HEK293 (cell line): ENCODE measurements around the gene ZNF735.
"Not testable (repeated sequence)": the region's sequence is repeated elsewhere in the genome, so short reads cannot be mapped to it uniquely, and the experiment has no call there.

ENCODE experiments used
- CTCF ChIA-PET: fragments of 350-600 bp; formaldehyde crosslinking; extraction: SDS; loops from one replicate; lab custom pipeline; 2021; ENCODE audit warnings: antibody characterized with exemption; lab: Yijun Ruan, JAX
- POLR2A ChIA-PET: fragments of 300-600 bp; formaldehyde crosslinking; extraction: SDS; loops from one replicate; lab custom pipeline; 2020; ENCODE audit warnings: antibody characterized with exemption, inconsistent platforms; lab: Yijun Ruan, JAX
- H3K27ac ChIP-seq: fragments of 200-500 bp; sonication (Bioruptor generic); 2 replicates; pipeline ENCODE4 v1.5.1; 2014; ENCODE audit warnings: low read depth, low read length, control low read depth, inconsistent platforms; ENCODE audit errors: extremely low read depth
- H3K36me3 ChIP-seq, 2 experiments: fragments of 200-500 bp in 1 of 2; sonication (Bioruptor generic) in 1 of 2; 1 replicate in 1 of 2; 2 replicates in 1 of 2; pipeline ENCODE4 v1.5.1; 2014 to 2017; ENCODE audit warnings: inconsistent platforms in 2 of 2, low read length in 2 of 2; ENCODE audit not compliant: control insufficient read depth in 2 of 2, insufficient read depth in 1 of 2
- H3K4me1 ChIP-seq: fragments of 200-500 bp; sonication (Bioruptor generic); 2 replicates; pipeline ENCODE4 v1.5.1; 2014; ENCODE audit warnings: mild to moderate bottlenecking, low read length, inconsistent platforms; ENCODE audit not compliant: control insufficient read depth, insufficient read depth
- H3K4me3 ChIP-seq: 2 replicates; pipeline ENCODE4 v1.5.1; 2011; ENCODE audit warnings: low read depth, mild to moderate bottlenecking, control low read depth, low read length, moderate library complexity
- H3K9me3 ChIP-seq: fragments of 200-500 bp; sonication (Bioruptor generic); 2 replicates; pipeline ENCODE4 v1.5.1; 2014; ENCODE audit warnings: low read depth, low read length, inconsistent platforms; ENCODE audit not compliant: control insufficient read depth, insufficient read depth
- EGR2 ChIP-seq: fragments of 450-650 bp; formaldehyde crosslinking; IDR thresholded peaks from 2 replicates; pipeline ENCODE4 v1.5.1; 2016; ENCODE audit warnings: low read depth, missing biosample characterization, missing genetic modification characterization
- GLIS2 ChIP-seq: fragments of 450-650 bp; formaldehyde crosslinking; IDR thresholded peaks from 2 replicates; pipeline ENCODE4 v1.5.1; 2016; ENCODE audit warnings: missing biosample characterization, missing genetic modification characterization
- INSM2 ChIP-seq: fragments of 450-650 bp; formaldehyde crosslinking; IDR thresholded peaks from 2 replicates; pipeline ENCODE4 v1.5.1; 2016; ENCODE audit warnings: missing biosample characterization, missing genetic modification characterization
- SCRT1 ChIP-seq: fragments of 450-650 bp; formaldehyde crosslinking; IDR thresholded peaks from 2 replicates; pipeline ENCODE4 v1.5.1; 2016; ENCODE audit warnings: missing biosample characterization, missing genetic modification characterization, borderline replicate concordance
- SCRT2 ChIP-seq: fragments of 450-650 bp; formaldehyde crosslinking; IDR thresholded peaks from 2 replicates; pipeline ENCODE4 v1.5.1; 2016; ENCODE audit warnings: missing biosample characterization, missing genetic modification characterization
- TCF7L2 ChIP-seq: IDR thresholded peaks from 2 replicates; pipeline ENCODE4 v1.6.1; 2011; ENCODE audit warnings: low read depth, mild to moderate bottlenecking, inconsistent platforms, low read length, moderate library complexity, borderline replicate concordance
- ZBTB1 ChIP-seq: fragments of 450-650 bp; formaldehyde crosslinking; IDR thresholded peaks from 2 replicates; pipeline ENCODE4 v1.5.1; 2016; ENCODE audit warnings: missing biosample characterization, missing genetic modification characterization
- ZBTB17 ChIP-seq: fragments of 450-650 bp; formaldehyde crosslinking; IDR thresholded peaks from 2 replicates; pipeline ENCODE4 v1.5.1; 2016; ENCODE audit warnings: missing biosample characterization, missing genetic modification characterization
- ZBTB8A ChIP-seq: fragments of 450-650 bp; formaldehyde crosslinking; IDR thresholded peaks from 2 replicates; pipeline ENCODE4 v1.5.1; 2016; ENCODE audit warnings: missing biosample characterization, missing genetic modification characterization
- ZFHX2 ChIP-seq: fragments of 450-650 bp; formaldehyde crosslinking; conservative IDR thresholded peaks from 2 replicates; pipeline ENCODE4 v1.5.1; 2016; ENCODE audit warnings: missing biosample characterization, missing genetic modification characterization
- ZNF19 ChIP-seq: fragments of 450-650 bp; formaldehyde crosslinking; IDR thresholded peaks from 2 replicates; pipeline ENCODE4; 2016; ENCODE audit warnings: missing biosample characterization, missing genetic modification characterization, low read depth
- ZNF239 ChIP-seq: fragments of 450-650 bp; formaldehyde crosslinking; IDR thresholded peaks from 2 replicates; pipeline ENCODE4 v1.5.1; 2016; ENCODE audit warnings: missing biosample characterization, missing genetic modification characterization
- ZNF280C ChIP-seq: fragments of 450-650 bp; formaldehyde crosslinking; IDR thresholded peaks from 2 replicates; pipeline ENCODE4 v1.5.1; 2016; ENCODE audit warnings: missing biosample characterization, missing genetic modification characterization
- ZNF335 ChIP-seq: fragments of 450-650 bp; formaldehyde crosslinking; conservative IDR thresholded peaks from 2 replicates; pipeline ENCODE4 v1.5.1; 2016; ENCODE audit warnings: missing biosample characterization, missing genetic modification characterization
- ZNF350 ChIP-seq: fragments of 450-650 bp; formaldehyde crosslinking; IDR thresholded peaks from 2 replicates; pipeline ENCODE4 v1.5.0; 2017; ENCODE audit warnings: missing biosample characterization, mild to moderate bottlenecking, missing genetic modification characterization
- ZNF362 ChIP-seq: fragments of 450-650 bp; formaldehyde crosslinking; IDR thresholded peaks from 2 replicates; pipeline ENCODE4 v1.5.1; 2016; ENCODE audit warnings: missing biosample characterization, missing genetic modification characterization
- ZNF426 ChIP-seq: fragments of 450-650 bp; formaldehyde crosslinking; IDR thresholded peaks from 2 replicates; pipeline ENCODE4 v1.5.1; 2017; ENCODE audit warnings: missing biosample characterization, missing genetic modification characterization, mild to moderate bottlenecking, inconsistent platforms, moderate library complexity
- ZNF530 ChIP-seq: fragments of 450-650 bp; formaldehyde crosslinking; IDR thresholded peaks from 2 replicates; pipeline ENCODE4 v1.5.1; 2016; ENCODE audit warnings: low read depth, missing biosample characterization, missing genetic modification characterization
- ZNF600 ChIP-seq: fragments of 450-650 bp; formaldehyde crosslinking; IDR thresholded peaks from 2 replicates; pipeline ENCODE4 v1.5.1; 2016; ENCODE audit warnings: missing biosample characterization, missing genetic modification characterization
- ZNF626 ChIP-seq: fragments of 450-650 bp; sonication (Bioruptor Pico); formaldehyde crosslinking; IDR thresholded peaks from 2 replicates; pipeline ENCODE4 v1.5.1; 2018; ENCODE audit warnings: missing biosample characterization, missing genetic modification characterization, inconsistent platforms
- ZNF658 ChIP-seq: fragments of 450-650 bp; formaldehyde crosslinking; IDR thresholded peaks from 2 replicates; pipeline ENCODE4; 2016; ENCODE audit warnings: missing biosample characterization, missing genetic modification characterization
- ZNF777 ChIP-seq: fragments of 450-650 bp; formaldehyde crosslinking; IDR thresholded peaks from 2 replicates; pipeline ENCODE4 v1.5.1; 2017; ENCODE audit warnings: missing biosample characterization, missing genetic modification characterization, borderline replicate concordance
- ZSCAN5A ChIP-seq: fragments of 450-650 bp; formaldehyde crosslinking; IDR thresholded peaks from 2 replicates; pipeline ENCODE4 v1.5.1; 2016; ENCODE audit warnings: missing biosample characterization, missing genetic modification characterization
- ZXDB ChIP-seq: fragments of 450-650 bp; formaldehyde crosslinking; IDR thresholded peaks from 2 replicates; pipeline ENCODE4 v1.5.1; 2016; ENCODE audit warnings: missing biosample characterization, missing genetic modification characterization

The ZNF735 gene

GRCh38 chr7:64206903-64207302 is at the start of gene ZNF735:
Gene ZNF735 (plus strand): TSS chr7:64207203. CDS start chr7:64207203, 0 bp downstream.
- H3K4me1 ChIP-seq = no peaks in the 10 kb centered on the region
- TF ChIP-seq TCF7L2 (no peak), ZNF239 (tag by site-specific recombination) (no peak), ZXDB (tag by site-specific recombination) (no peak), ZNF658 (tag by site-specific recombination) (no peak), ZBTB8A (tag by site-specific recombination) (no peak), EGR2 (tag by site-specific recombination) (no peak)
- TF ChIP-seq, all 188 proteins: peak for 0
- CTCF ChIA-PET = no interaction called here
- Histone ChIP-seq H3K9me3 (no peaks in the 10 kb centered on the region), H3K4me3 (no peak within 1 kb of the TSS), H3K27ac (no peak within 1 kb of the TSS), H3K36me3 (no peaks in the 10 kb centered on the region)
- POLR2A ChIA-PET = no interaction called here

GRCh38 chr7:64170974-64171373 is 36.0 kb upstream of the ZNF735 start:
- H3K4me3 ChIP-seq, H3K9me3 ChIP-seq, H3K4me1 ChIP-seq, H3K27ac ChIP-seq, CTCF ChIA-PET, POLR2A ChIA-PET, H3K36me3 ChIP-seq: not testable (repeated sequence)

GRCh38 chr7:64174328-64174727 is 32.7 kb upstream of the ZNF735 start:
- no peak overlapping the region for H3K27ac ChIP-seq
- CTCF ChIA-PET = no interaction called here
- H3K36me3 ChIP-seq = no peaks in the 10 kb centered on the region
- POLR2A ChIA-PET = no interaction called here
- no peaks in the 10 kb centered on the region for H3K4me1 ChIP-seq
- TF ChIP-seq ZNF777 (no peak), ZNF530 (no peak), ZNF426 (no peak), GLIS2 (no peak), ZBTB17 (tag by site-specific recombination) (no peak), ZXDB (tag by site-specific recombination) (no peak), ZNF600 (no peak), ZNF280C (tag by site-specific recombination) (no peak), ZBTB1 (tag by site-specific recombination) (no peak), ZNF350 (tag by site-specific recombination) (no peak), ZNF362 (no peak), ZSCAN5A (no peak), SCRT2 (tag by site-specific recombination) (no peak), SCRT1 (tag by site-specific recombination) (no peak), ZNF19 (tag by site-specific recombination) (no peak), ZFHX2 (tag by site-specific recombination) (no peak), ZNF626 (tag by site-specific recombination) (no peak), ZNF335 (tag by site-specific recombination) (no peak), INSM2 (tag by site-specific recombination) (no peak)
- no peaks in the 10 kb centered on the region for H3K9me3 ChIP-seq
- H3K4me3 ChIP-seq = no peak overlapping the region
